ENCODE results near the gene SRSF9. TPM values are rescaled to one million over a fixed set of nuclear protein-coding genes. Genes with fewer than 3 reads are reported as not detected.

Gene SRSF9
- total and polyA plus RNA-seq, 11 donors, result 14.8 to 67.1 (median 33.7) TPM

DNA sequence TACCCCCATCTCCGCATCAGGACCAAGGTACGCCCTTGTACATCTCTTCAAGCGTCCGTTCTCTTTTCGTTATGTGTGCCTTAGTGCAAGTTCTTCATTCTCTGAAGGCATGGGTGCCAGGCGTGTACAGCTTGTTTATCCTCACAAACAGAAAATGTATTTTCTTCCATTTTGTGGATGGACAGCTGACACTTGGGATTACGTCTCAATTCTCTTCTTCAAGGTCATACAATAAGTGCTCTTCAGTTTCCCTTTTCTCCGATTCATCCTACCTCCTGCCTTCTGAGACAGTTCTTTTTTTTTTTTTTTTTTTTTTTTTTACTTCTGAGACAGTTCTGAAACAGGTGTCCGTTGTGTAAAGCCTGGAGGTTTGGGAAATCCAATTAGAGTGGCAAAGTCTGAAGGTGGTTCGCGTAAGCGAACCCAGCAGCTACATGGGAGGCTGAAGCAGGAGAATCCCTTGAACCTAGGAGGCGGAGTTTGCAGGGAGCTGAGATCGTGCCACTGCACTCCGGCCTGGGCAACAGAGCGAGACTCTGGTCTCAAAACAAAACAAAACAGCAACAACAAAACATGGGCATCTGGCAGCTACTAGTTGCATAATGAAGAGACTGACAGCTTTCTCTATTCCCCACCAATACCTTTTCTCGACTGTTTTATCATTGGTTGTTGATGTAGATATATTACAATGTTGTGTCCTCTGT lies 30.9 kb downstream of the SRSF9 start:
- Histone ChIP-seq H3K27ac (peak overlapping the region; percentile 76 to 92 (median 88)), H3K4me3 (peak overlapping the region; percentile 62 to 97 (median 83)), H3K9me3 (no peaks in the 10 kb centered on the region), H3K27me3 (no peaks in the 10 kb centered on the region), H3K4me1 (peaks cover 0 to 23% (median 16%) of the 10 kb centered on the region in 12 donors), H3K36me3 (peaks cover 0 to 44% (median 38%) of the 10 kb centered on the region in 9 donors)
- ATAC-seq (peak in 3 of 4 donors; percentile 6 to 17 (median 13)), DNase-seq (no peak)
- no peak for TF ChIP-seq POLR2A (IDR thresholded peaks at IDR 0.05)
- TF ChIP-seq, protein P1, sequence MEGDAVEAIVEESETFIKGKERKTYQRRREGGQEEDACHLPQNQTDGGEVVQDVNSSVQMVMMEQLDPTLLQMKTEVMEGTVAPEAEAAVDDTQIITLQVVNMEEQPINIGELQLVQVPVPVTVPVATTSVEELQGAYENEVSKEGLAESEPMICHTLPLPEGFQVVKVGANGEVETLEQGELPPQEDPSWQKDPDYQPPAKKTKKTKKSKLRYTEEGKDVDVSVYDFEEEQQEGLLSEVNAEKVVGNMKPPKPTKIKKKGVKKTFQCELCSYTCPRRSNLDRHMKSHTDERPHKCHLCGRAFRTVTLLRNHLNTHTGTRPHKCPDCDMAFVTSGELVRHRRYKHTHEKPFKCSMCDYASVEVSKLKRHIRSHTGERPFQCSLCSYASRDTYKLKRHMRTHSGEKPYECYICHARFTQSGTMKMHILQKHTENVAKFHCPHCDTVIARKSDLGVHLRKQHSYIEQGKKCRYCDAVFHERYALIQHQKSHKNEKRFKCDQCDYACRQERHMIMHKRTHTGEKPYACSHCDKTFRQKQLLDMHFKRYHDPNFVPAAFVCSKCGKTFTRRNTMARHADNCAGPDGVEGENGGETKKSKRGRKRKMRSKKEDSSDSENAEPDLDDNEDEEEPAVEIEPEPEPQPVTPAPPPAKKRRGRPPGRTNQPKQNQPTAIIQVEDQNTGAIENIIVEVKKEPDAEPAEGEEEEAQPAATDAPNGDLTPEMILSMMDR (IDR thresholded peaks at IDR 0.05), result no peak
- 23 to 34% (median 31%) methylated on average over 17 of the region's 17 CpGs for WGBS, 4 donors
- intact Hi-C loops (cut with DNase I), result loop anchor here in 2 of 10 donors (2.0 to 10.0 kb wide), 3 partner anchors 58 to 210 kb away; partner anchors contain the start of genes DYNLL1 (in 1 of the 2) and PLA2G1B (in 1 of the 2)

DNA sequence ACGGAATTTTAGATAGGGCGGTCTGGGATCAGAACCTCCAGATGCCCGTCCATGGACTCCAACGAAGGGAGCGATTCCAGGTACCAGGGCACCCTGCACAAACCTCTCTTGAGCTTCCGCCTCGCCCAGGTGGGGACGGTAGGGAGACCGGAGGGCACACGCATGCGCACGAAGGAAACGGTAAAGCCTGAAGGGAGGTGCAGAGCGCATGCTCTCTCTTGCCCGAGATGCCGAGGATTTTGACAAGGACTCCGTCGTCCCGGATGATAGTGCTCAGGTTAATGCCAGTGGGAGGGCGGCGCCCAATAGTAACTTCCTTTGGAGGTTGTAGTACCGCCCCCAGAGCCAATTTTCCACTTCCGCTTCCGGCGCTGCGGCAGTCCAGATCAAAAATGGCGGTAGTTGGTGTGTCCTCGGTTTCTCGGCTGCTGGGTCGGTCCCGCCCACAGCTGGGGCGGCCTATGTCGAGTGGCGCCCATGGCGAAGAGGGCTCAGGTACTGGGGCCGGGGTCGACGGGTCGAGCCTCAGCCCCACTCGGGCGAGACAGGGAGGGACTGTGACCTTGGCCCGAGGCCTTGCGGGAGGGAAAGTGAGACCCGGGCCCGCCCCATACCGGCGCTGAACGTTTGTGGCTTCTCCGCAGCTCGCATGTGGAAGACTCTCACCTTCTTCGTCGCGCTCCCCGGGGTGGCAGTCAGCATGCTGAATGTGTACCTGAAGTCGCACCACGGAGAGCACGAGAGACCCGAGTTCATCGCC lies 31.6 kb downstream of the SRSF9 start, which contains the start of gene COX6A1:
Gene COX6A1, plus strand, starts transcription at position 379 of the 760 bp plus-strand sequence. Its CDS starts 14 bp downstream, at position 393.
- peak within 1 kb of the TSS; percentile 76 to 92 (median 88) for H3K27ac ChIP-seq
- H3K36me3 ChIP-seq, result peaks cover 0 to 37% (median 30%) of the 10 kb centered on the region in 9 donors
- intact Hi-C loops (cut with DNase I), result loop anchor here in 2 of 10 donors (2.0 to 10.0 kb wide), 3 partner anchors 59 to 211 kb away; partner anchors contain the start of genes DYNLL1 (in 1 of the 2) and PLA2G1B (in 1 of the 2)
- WGBS, 4 donors, result 0 to 1% (median 0%) methylated on average over 31 to 59 of the region's 59 CpGs
- DNase-seq (peak; percentile 93 to 98 (median 96)), ATAC-seq (peak; percentile 96 to 99 (median 98))
- H3K27me3 ChIP-seq, result no peaks in the 10 kb centered on the region
- H3K4me1 ChIP-seq, result peaks cover 0 to 23% (median 16%) of the 10 kb centered on the region in 12 donors
- TF ChIP-seq, protein P1 (IDR thresholded peaks at IDR 0.05), result peak in 1 of 12 donors; percentile 2
- TF ChIP-seq POLR2A (IDR thresholded peaks at IDR 0.05), result peak in 1 of 2 donors; percentile 47
- peak within 1 kb of the TSS; percentile 62 to 97 (median 83) for H3K4me3 ChIP-seq
- no peaks in the 10 kb centered on the region for H3K9me3 ChIP-seq

DNA sequence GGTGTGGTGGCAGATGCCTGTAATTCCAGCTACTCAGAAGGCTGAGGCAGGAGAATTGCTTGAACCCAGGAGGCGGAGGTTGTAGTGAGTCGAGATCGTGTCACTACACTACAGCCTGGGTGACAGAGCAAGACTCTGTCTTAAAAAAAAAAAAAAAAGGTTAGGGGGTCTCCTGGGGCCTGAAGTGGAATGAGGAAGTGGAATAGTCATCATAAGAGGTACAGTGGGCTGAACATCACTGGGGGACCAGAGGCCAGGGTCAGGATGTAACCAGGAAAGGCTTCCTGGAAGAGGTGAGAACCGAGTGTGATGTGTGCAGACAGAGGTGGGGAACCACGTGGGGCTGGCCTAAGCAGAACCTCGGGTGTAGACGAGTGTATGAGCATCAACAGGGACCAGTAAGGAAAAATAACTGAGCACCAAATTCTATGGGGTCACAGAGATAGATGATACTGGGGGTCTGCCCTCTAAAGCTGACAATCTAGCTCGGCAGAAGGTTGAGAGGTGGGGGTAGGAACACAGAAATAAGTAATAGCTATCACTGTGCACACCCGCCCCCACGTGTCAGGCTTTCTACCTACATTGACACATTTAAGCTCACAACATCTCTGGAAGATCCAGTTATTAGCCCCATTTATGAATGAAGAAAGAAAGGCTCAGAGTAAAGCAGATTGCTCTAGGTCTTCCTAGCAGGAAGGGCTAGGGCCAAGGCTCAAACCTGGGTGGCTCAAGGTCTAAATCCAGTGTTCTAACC lies 36.6 kb downstream of the SRSF9 start:
- WGBS, 4 donors, result 56 to 64% (median 58%) methylated on average over 10 of the region's 10 CpGs
- TF ChIP-seq, protein P1 (IDR thresholded peaks at IDR 0.05), result no peak
- TF ChIP-seq POLR2A (IDR thresholded peaks at IDR 0.05), result no peak
- H3K4me3 ChIP-seq, result no peak overlapping the region
- DNase-seq (no peak), ATAC-seq (no peak)
- H3K27me3 ChIP-seq, result peaks cover 0 to 4% (median 0%) of the 10 kb centered on the region in 9 donors
- H3K4me1 ChIP-seq, result peaks cover 0 to 4% (median 0%) of the 10 kb centered on the region in 12 donors
- intact Hi-C loops (cut with DNase I), result loop anchor here in 2 of 10 donors (5.0 to 10.0 kb wide), 2 partner anchors 106 to 108 kb away; partner anchors contain the start of gene PLA2G1B (in 2 of the 2)
- no peaks in the 10 kb centered on the region for H3K36me3 ChIP-seq
- H3K9me3 ChIP-seq, result no peaks in the 10 kb centered on the region
- H3K27ac ChIP-seq, result no peak overlapping the region

All from heart left ventricle (tissue), 16 donors.